DND-41 (cell line): ENCODE results near the gene MCTP2.

Experiments
- ATAC-seq: fragments of 200-7000 bp; cut with Tn5 transposase; 3 replicates; pipeline ENCODE4 v1.9.1; 2021; ENCODE audit warnings: low read depth; ENCODE audit not compliant: insufficient read depth
- DNase-seq: peaks from one replicate; pipeline ENCODE4 v3.0.0-alpha.2; 2020
- H2AFZ ChIP-seq: 2 replicates; pipeline ENCODE4 v1.6.0; 2012; ENCODE audit warnings: low read depth, low read length
- H3K27ac ChIP-seq: 2 replicates; pipeline ENCODE4 v1.5.1; 2012; ENCODE audit warnings: low read length, inconsistent platforms
- H3K27me3 ChIP-seq: fragments of 200-600 bp; sonication (generic); 2 replicates; pipeline ENCODE4 v1.6.0; 2012; ENCODE audit warnings: low read length, mild to moderate bottlenecking, inconsistent platforms; ENCODE audit not compliant: insufficient read depth, poor library complexity
- H3K36me3 ChIP-seq: 2 replicates; pipeline ENCODE4 v1.5.1; 2012; ENCODE audit warnings: low read length, inconsistent platforms; ENCODE audit not compliant: insufficient read depth
- H3K4me1 ChIP-seq: 2 replicates; pipeline ENCODE4 v1.5.1; 2012; ENCODE audit warnings: mild to moderate bottlenecking, low read length; ENCODE audit not compliant: insufficient read depth
- H3K4me2 ChIP-seq: 2 replicates; pipeline ENCODE4 v1.6.0; 2012; ENCODE audit warnings: mild to moderate bottlenecking, moderate library complexity, low read length, inconsistent platforms; ENCODE audit not compliant: insufficient read depth
- H3K4me3 ChIP-seq, 2 experiments: fragments of 200-600 bp in 1 of 2; shearing (Covaris generic) in 1 of 2; 2 replicates each; pipeline ENCODE4 v1.5.1; 2012 to 2016; ENCODE audit warnings: inconsistent platforms in 2 of 2, low read length in 2 of 2, mild to moderate bottlenecking in 2 of 2, low read depth in 1 of 2, moderate library complexity in 1 of 2
- H3K79me2 ChIP-seq: 2 replicates; pipeline ENCODE4 v1.6.0; 2012; ENCODE audit warnings: low read length, inconsistent platforms; ENCODE audit not compliant: insufficient read depth
- H3K9ac ChIP-seq: 2 replicates; pipeline ENCODE4 v1.6.0; 2012; ENCODE audit warnings: low read depth, mild to moderate bottlenecking, inconsistent platforms, low read length, moderate library complexity
- H3K9me3 ChIP-seq: 2 replicates; pipeline ENCODE4 v1.5.1; 2012; ENCODE audit warnings: low read length, moderate library complexity, mild to moderate bottlenecking, inconsistent platforms; ENCODE audit not compliant: insufficient read depth, severe bottlenecking
- H4K20me1 ChIP-seq: 2 replicates; pipeline ENCODE4 v1.6.0; 2012; ENCODE audit warnings: low read length; ENCODE audit not compliant: insufficient read depth
- CTCF ChIP-seq: IDR thresholded peaks from 2 replicates; pipeline ENCODE4 v1.5.1; 2012; ENCODE audit warnings: borderline replicate concordance, low read length, moderate library complexity, mild to moderate bottlenecking; ENCODE audit not compliant: poor library complexity, severe bottlenecking; ENCODE audit errors: extremely low read depth
- EZH2 ChIP-seq: IDR thresholded peaks from 3 replicates; pipeline ENCODE4 v1.6.1; 2012; ENCODE audit warnings: borderline replicate concordance, low read depth, mild to moderate bottlenecking, moderate library complexity, low read length, inconsistent platforms; ENCODE audit not compliant: severe bottlenecking

Gene MCTP2

DNA sequence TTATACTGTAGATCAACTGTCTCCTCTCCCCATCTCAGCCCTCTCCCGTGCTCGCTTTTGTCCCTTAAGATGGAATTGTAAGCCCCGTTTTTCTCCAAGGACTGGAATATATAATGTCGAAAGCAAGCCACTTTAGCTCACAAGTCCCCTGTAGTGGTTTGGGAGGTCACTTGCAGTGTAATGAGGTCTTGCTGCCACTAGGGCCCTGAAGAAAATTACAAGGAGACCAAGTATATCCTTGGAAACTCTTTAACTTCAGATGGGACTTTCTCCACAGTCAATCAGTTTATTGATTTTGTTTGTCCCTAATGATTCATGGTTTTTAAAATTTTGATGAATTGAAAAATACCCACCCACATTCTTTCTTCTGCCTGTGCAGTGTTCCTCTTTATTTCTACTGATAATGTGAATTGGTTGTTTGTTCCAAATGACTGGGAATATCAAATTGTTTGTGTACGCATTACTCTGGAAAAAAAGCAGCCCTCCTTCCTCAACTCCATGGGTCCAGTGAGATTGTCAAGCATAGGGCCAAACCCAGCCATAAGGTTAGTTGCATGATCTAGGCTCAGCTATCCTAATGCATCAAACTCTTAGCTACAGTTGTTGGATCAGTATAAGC lies 294.8 kb downstream of the MCTP2 start:
- ATAC-seq (no peak), DNase-seq (no peak)
- no peaks in the 10 kb centered on the region for H4K20me1 ChIP-seq
- TF ChIP-seq CTCF, result peak; percentile 45
- no peak for TF ChIP-seq EZH2
- no peak overlapping the region for H3K9ac ChIP-seq
- H3K4me2 ChIP-seq, result no peak overlapping the region
- H3K36me3 ChIP-seq, result no peaks in the 10 kb centered on the region
- H3K27me3 ChIP-seq, result no peaks in the 10 kb centered on the region
- no peaks in the 10 kb centered on the region for H3K9me3 ChIP-seq
- no peak overlapping the region for H3K4me3 ChIP-seq
- H3K79me2 ChIP-seq, result no peaks in the 10 kb centered on the region
- H2AFZ ChIP-seq, result no peak overlapping the region
- H3K27ac ChIP-seq, result no peak overlapping the region
- no peaks in the 10 kb centered on the region for H3K4me1 ChIP-seq

DNA sequence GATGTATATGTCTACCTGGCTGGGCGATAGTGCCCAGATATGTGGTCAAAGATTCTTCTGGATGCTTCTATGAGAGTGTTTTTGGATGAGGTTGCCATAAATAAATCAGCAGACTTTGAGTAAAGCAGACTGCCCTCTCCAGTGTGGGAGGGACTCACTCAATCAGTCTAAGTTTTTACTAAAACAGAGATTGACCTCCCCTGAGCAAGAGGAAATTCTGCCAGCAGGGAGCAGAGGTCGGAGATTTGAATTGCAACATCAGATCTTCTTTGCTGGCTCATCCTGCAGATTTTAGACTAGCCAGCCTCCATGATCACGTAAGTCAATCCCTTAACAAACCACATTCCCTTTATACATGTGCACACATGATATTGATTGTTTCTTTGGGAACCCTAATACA lies 300.9 kb downstream of the MCTP2 start:
- Histone ChIP-seq H3K79me2 (no peaks in the 10 kb centered on the region), H3K36me3 (no peaks in the 10 kb centered on the region), H3K4me1 (no peaks in the 10 kb centered on the region), H2AFZ (no peak overlapping the region), H3K4me3 (no peak overlapping the region), H3K9ac (no peak overlapping the region), H3K4me2 (no peak overlapping the region), H3K27me3 (peaks cover 6% of the 10 kb centered on the region), H3K9me3 (no peaks in the 10 kb centered on the region), H3K27ac (no peak overlapping the region), H4K20me1 (no peaks in the 10 kb centered on the region)
- no peak for TF ChIP-seq EZH2
- TF ChIP-seq CTCF, result no peak
- no peak for ATAC-seq
- no peak for DNase-seq
